NCI-H2029 treated with DMSO at 0.1 percent for 48 hours (cell line): Measurements from ENCODE around the gene RAB5IF.
"Not testable (repeated sequence)": the region's sequence is repeated elsewhere in the genome, so short reads cannot be mapped to it uniquely, and the experiment has no call there.

Experiments used
- DNase-seq: peaks from one replicate; lab custom pipeline; 2025; lab: John Stamatoyannopoulos, UW

Gene RAB5IF

GRCh38 chr20:36629719-36630681, 24.4 kb downstream of the RAB5IF start:
- no peak for DNase-seq

GRCh38 chr20:36631646-36632045, 26.1 kb downstream of the RAB5IF start:
- DNase-seq = no peak

GRCh38 chr20:36632147-36632486, 26.5 kb downstream of the RAB5IF start:
- DNase-seq = no peak

GRCh38 chr20:36632487-36633284, 27.1 kb downstream of the RAB5IF start:
- no peak for DNase-seq

GRCh38 chr20:36633285-36633772, 27.8 kb downstream of the RAB5IF start:
- no peak for DNase-seq

- no peak for DNase-seq
Measured at GRCh38 chr20:36634342-36634741, 28.8 kb downstream of the RAB5IF start.

GRCh38 chr20:36638876-36639400, 33.4 kb downstream of the RAB5IF start:
- not testable (repeated sequence) for DNase-seq

GRCh38 chr20:36641506-36641843, 35.9 kb downstream of the RAB5IF start:
- no peak for DNase-seq

- DNase-seq = no peak
Measured at GRCh38 chr20:36642136-36642535, 36.6 kb downstream of the RAB5IF start.

- DNase-seq = no peak
Measured at GRCh38 chr20:36644032-36644705, 38.6 kb downstream of the RAB5IF start.

- no peak for DNase-seq
Measured at GRCh38 chr20:36644706-36645095, 39.1 kb downstream of the RAB5IF start.

GRCh38 chr20:36645353-36645752, 39.8 kb downstream of the RAB5IF start:
- no peak for DNase-seq

- no peak for DNase-seq
Measured at GRCh38 chr20:36645998-36646397, 40.4 kb downstream of the RAB5IF start, which contains the start of gene SLA2. Gene SLA2 (minus strand): TSS chr20:36646196. CDS start chr20:36641335, 4,861 bp downstream.

GRCh38 chr20:36646678-36647077, 41.1 kb downstream of the RAB5IF start:
- no peak for DNase-seq

GRCh38 chr20:36647196-36648121, 41.9 kb downstream of the RAB5IF start:
- no peak for DNase-seq

- DNase-seq = no peak
Measured at GRCh38 chr20:36653456-36653855, 47.9 kb downstream of the RAB5IF start.

GRCh38 chr20:36654506-36654905, 48.9 kb downstream of the RAB5IF start:
- no peak for DNase-seq

- DNase-seq = no peak
Measured at GRCh38 chr20:36655004-36655403, 49.4 kb downstream of the RAB5IF start.

- DNase-seq = no peak
Measured at GRCh38 chr20:36656733-36657132, 51.2 kb downstream of the RAB5IF start.

- no peak for DNase-seq
Measured at GRCh38 chr20:36658300-36658699, 52.7 kb downstream of the RAB5IF start.
